ENCODE data around the gene GABPB2. TPM values are rescaled to one million over a fixed set of nuclear protein-coding genes. Genes with fewer than 3 reads are reported as not detected.
A peak's percentile ranks its signal among the peaks of the same experiment; 100 is the strongest.

GABPB2 gene
- total and polyA plus RNA-seq, 2 of the 13 experiments (the other 11 are each of a cell fraction or from before 2014, with no cell fraction given), result 0.09 TPM; not detected in 1

DNA sequence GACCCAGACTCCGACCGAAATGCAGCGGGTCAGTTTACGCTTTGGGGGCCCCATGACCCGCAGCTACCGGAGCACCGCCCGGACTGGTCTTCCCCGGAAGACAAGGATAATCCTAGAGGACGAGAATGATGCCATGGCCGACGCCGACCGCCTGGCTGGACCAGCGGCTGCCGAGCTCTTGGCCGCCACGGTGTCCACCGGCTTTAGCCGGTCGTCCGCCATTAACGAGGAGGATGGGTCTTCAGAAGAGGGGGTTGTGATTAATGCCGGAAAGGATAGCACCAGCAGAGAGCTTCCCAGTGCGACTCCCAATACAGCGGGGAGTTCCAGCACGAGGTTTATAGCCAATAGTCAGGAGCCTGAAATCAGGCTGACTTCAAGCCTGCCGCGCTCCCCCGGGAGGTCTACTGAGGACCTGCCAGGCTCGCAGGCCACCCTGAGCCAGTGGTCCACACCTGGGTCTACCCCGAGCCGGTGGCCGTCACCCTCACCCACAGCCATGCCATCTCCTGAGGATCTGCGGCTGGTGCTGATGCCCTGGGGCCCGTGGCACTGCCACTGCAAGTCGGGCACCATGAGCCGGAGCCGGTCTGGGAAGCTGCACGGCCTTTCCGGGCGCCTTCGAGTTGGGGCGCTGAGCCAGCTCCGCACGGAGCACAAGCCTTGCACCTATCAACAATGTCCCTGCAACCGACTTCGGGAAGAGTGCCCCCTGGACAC, 22.5 kb upstream of the GABPB2 start (continued):
- no peak; the same call in 1 of the 2 replicates for TF ChIP-seq ZNF761 (CRISPR knock-in tag; conservative IDR thresholded peaks at IDR 0.05)
- no peak for TF ChIP-seq HMGA1 (CRISPR knock-in tag; conservative IDR thresholded peaks at IDR 0.05)
- no peak for TF ChIP-seq RCOR2 (CRISPR knock-in tag; IDR thresholded peaks at IDR 0.05)
- no peak for TF ChIP-seq SMAD1 (CRISPR knock-in tag; IDR thresholded peaks at IDR 0.05; ENCODE audit: borderline replicate concordance, low read depth)
- TF ChIP-seq ZNF205 (CRISPR knock-in tag; IDR thresholded peaks at IDR 0.05), result no peak
- TF ChIP-seq, protein P1, sequence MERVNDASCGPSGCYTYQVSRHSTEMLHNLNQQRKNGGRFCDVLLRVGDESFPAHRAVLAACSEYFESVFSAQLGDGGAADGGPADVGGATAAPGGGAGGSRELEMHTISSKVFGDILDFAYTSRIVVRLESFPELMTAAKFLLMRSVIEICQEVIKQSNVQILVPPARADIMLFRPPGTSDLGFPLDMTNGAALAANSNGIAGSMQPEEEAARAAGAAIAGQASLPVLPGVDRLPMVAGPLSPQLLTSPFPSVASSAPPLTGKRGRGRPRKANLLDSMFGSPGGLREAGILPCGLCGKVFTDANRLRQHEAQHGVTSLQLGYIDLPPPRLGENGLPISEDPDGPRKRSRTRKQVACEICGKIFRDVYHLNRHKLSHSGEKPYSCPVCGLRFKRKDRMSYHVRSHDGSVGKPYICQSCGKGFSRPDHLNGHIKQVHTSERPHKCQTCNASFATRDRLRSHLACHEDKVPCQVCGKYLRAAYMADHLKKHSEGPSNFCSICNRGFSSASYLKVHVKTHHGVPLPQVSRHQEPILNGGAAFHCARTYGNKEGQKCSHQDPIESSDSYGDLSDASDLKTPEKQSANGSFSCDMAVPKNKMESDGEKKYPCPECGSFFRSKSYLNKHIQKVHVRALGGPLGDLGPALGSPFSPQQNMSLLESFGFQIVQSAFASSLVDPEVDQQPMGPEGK (CRISPR knock-in tag; IDR thresholded peaks at IDR 0.05), result 0 out of 2 replicates have a peak, but pooled peaks have one; percentile 30
- no peak for TF ChIP-seq SOX13 (IDR thresholded peaks at IDR 0.05)
- peak in 1 of 2 experiments; percentile 10; a peak in 1 of 4 replicates for TF ChIP-seq SOX13 (CRISPR knock-in tag; conservative IDR thresholded peaks at IDR 0.05 in 1 of 2, IDR thresholded peaks at IDR 0.05 in 1 of 2)
- no peak for TF ChIP-seq CREB1 (IDR thresholded peaks at IDR 0.05)
- no peak for TF ChIP-seq CREB1 (CRISPR knock-in tag; IDR thresholded peaks at IDR 0.05)
- TF ChIP-seq TP53 (CRISPR knock-in tag; conservative IDR thresholded peaks at IDR 0.05), result no peak
- TF ChIP-seq SETDB1 (CRISPR knock-in tag; IDR thresholded peaks at IDR 0.05; ENCODE audit: borderline replicate concordance), result no peak
- no peak for TF ChIP-seq ZNF468 (CRISPR knock-in tag; IDR thresholded peaks at IDR 0.05)
- TF ChIP-seq, protein P2, sequence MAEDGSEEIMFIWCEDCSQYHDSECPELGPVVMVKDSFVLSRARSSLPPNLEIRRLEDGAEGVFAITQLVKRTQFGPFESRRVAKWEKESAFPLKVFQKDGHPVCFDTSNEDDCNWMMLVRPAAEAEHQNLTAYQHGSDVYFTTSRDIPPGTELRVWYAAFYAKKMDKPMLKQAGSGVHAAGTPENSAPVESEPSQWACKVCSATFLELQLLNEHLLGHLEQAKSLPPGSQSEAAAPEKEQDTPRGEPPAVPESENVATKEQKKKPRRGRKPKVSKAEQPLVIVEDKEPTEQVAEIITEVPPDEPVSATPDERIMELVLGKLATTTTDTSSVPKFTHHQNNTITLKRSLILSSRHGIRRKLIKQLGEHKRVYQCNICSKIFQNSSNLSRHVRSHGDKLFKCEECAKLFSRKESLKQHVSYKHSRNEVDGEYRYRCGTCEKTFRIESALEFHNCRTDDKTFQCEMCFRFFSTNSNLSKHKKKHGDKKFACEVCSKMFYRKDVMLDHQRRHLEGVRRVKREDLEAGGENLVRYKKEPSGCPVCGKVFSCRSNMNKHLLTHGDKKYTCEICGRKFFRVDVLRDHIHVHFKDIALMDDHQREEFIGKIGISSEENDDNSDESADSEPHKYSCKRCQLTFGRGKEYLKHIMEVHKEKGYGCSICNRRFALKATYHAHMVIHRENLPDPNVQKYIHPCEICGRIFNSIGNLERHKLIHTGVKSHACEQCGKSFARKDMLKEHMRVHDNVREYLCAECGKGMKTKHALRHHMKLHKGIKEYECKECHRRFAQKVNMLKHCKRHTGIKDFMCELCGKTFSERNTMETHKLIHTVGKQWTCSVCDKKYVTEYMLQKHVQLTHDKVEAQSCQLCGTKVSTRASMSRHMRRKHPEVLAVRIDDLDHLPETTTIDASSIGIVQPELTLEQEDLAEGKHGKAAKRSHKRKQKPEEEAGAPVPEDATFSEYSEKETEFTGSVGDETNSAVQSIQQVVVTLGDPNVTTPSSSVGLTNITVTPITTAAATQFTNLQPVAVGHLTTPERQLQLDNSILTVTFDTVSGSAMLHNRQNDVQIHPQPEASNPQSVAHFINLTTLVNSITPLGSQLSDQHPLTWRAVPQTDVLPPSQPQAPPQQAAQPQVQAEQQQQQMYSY (CRISPR knock-in tag; IDR thresholded peaks at IDR 0.05), result 0 out of 2 replicates have a peak, but pooled peaks have one; percentile 37
- TF ChIP-seq, protein P3, sequence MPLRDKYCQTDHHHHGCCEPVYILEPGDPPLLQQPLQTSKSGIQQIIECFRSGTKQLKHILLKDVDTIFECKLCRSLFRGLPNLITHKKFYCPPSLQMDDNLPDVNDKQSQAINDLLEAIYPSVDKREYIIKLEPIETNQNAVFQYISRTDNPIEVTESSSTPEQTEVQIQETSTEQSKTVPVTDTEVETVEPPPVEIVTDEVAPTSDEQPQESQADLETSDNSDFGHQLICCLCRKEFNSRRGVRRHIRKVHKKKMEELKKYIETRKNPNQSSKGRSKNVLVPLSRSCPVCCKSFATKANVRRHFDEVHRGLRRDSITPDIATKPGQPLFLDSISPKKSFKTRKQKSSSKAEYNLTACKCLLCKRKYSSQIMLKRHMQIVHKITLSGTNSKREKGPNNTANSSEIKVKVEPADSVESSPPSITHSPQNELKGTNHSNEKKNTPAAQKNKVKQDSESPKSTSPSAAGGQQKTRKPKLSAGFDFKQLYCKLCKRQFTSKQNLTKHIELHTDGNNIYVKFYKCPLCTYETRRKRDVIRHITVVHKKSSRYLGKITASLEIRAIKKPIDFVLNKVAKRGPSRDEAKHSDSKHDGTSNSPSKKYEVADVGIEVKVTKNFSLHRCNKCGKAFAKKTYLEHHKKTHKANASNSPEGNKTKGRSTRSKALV (CRISPR knock-in tag; IDR thresholded peaks at IDR 0.05), result no peak
- TF ChIP-seq ZNF496 (CRISPR knock-in tag; IDR thresholded peaks at IDR 0.05; ENCODE audit: insufficient replicate concordance), result no peak
- no peak for TF ChIP-seq EEA1 (CRISPR knock-in tag; IDR thresholded peaks at IDR 0.05; ENCODE audit: borderline replicate concordance)
- TF ChIP-seq ZZZ3 (CRISPR knock-in tag; IDR thresholded peaks at IDR 0.05; ENCODE audit: borderline replicate concordance), result no peak
